Transverse colon (tissue), 4 donors: Measurements from ENCODE around the gene C1QTNF9. TPM values are rescaled to one million over a fixed set of nuclear protein-coding genes. Genes with fewer than 3 reads are reported as not detected.

Experiments
- DNase-seq: peaks from one replicate; pipeline ENCODE4 v3.0.0-alpha.2; 2019
- H3K27ac ChIP-seq, 4 donors: fragments of 200-600 bp; sonication (generic); 2 replicates each; pipeline ENCODE4 v1.5.1; 2016 to 2018; ENCODE audit warnings: inconsistent platforms in 4 of 4
- H3K27me3 ChIP-seq: fragments of 200-600 bp; sonication (generic); 2 replicates; pipeline ENCODE4 v1.5.1; 2017; ENCODE audit warnings: inconsistent platforms
- H3K36me3 ChIP-seq, 4 donors: fragments of 200-600 bp; sonication (generic); 2 replicates each; pipeline ENCODE4 v1.5.1; 2017 to 2019; ENCODE audit warnings: inconsistent platforms in 4 of 4
- H3K4me1 ChIP-seq, 4 donors: fragments of 200-600 bp; sonication (generic); 2 replicates each; pipeline ENCODE4 v1.5.1; 2017 to 2020; ENCODE audit warnings: inconsistent platforms in 4 of 4
- H3K4me3 ChIP-seq, 4 donors: fragments of 200-600 bp; sonication (generic); 1 replicate in 1 of 4; 2 replicates in 3 of 4; pipeline versions ENCODE4 v1.5.1 to v1.6.1; 2017 to 2019; ENCODE audit warnings: inconsistent platforms in 4 of 4
- H3K9me3 ChIP-seq, 2 donors: fragments of 200-600 bp; sonication (generic); 2 replicates each; pipeline ENCODE4 v1.5.1; 2017 to 2019; ENCODE audit warnings: inconsistent platforms in 2 of 2
- EP300 ChIP-seq: sonication (generic); formaldehyde crosslinking; IDR thresholded peaks from one replicate; pipeline ENCODE4 v1.6.1; 2017; ENCODE audit warnings: antibody characterized with exemption, low read depth
- POLR2A ChIP-seq: fragments of 450-650 bp; IDR thresholded peaks from one replicate; pipeline ENCODE4 v1.6.1; 2016; ENCODE audit warnings: antibody characterized with exemption, mild to moderate bottlenecking, moderate library complexity
- POLR2AphosphoS5 ChIP-seq, 3 donors: sonication (generic); formaldehyde crosslinking; IDR thresholded peaks; one replicate each; pipeline ENCODE4 v1.6.1; 2016; ENCODE audit warnings: antibody characterized with exemption in 3 of 3
- WGBS, 2 donors: methylation state at CpG; one replicate each; pipeline ENCODE4 v1.1.5; 2018; ENCODE audit warnings: low coverage in 1 of 2; 5-methylcytosine and 5-hydroxymethylcytosine counted together
- in situ Hi-C, 4 donors: fragments of 200-750 bp; cut with MboI; loops; one replicate each; pipeline versions ENCODE4 v1.15.0 to v1.15.1; 2017; ENCODE audit warnings: low sequenced_read_pairs in 3 of 4, low pct_ligation_motif_present in 1 of 4, low pct_unique_long_range_greater_than_20kb in 1 of 4
- intact Hi-C: fragments of 100-400 bp; cut with DNase I; formaldehyde crosslinking; loops from one replicate; pipeline ENCODE4 v1.15.1; 2023; ENCODE audit warnings: low total_unique reads
- total RNA-seq, 4 donors: library from RNA; depleted of rRNA; stranded (reverse); fragments of >200 nt; gene quantifications; one replicate each; pipeline ENCODE4 v1.1.0, GENCODE V29; 2016
- TF ChIP-seq, protein P1 (sequence below), 5 experiments: fragments of 200-600 bp in 3 of 5; fragments of 450-650 bp in 2 of 5; sonication (generic) in 3 of 5; IDR thresholded peaks; 1 replicate in 2 of 5; 2 replicates in 3 of 5; pipeline ENCODE4 v1.5.1; 2016 to 2017; ENCODE audit warnings: antibody characterized with exemption in 5 of 5, inconsistent platforms in 3 of 5, mild to moderate bottlenecking in 2 of 5, moderate library complexity in 1 of 5

Gene C1QTNF9
- total RNA-seq, 4 donors from 2014 or later = 0.48 TPM; not detected in 3

DNA sequence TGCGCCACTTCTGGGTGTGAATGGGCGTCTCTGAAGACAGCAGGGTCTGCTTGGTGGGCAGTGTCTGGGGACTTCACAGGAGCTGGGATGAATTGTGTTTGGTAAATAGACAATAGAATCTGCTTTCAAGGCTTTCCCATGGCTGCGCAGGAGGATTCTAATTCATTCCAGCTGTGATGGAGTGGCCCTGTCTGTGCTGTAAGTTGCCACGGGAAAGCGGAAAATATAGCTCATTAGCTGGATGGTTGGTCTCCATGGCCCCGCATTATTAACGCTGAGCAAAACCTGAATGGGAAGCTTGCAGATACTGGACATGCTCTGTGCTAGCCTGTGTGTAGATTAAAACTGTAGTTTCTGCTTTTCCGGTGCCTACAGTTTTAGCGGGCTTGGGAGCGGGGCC is 15.6 kb upstream of the C1QTNF9 start:
- WGBS, 2 donors = 93 to 98% methylated on average over 6 to 10 of the region's 10 CpGs
- Histone ChIP-seq H3K4me1 (no peaks in the 10 kb centered on the region), H3K9me3 (no peaks in the 10 kb centered on the region), H3K36me3 (peaks cover 0 to 75% (median 32%) of the 10 kb centered on the region in 4 donors), H3K4me3 (no peak overlapping the region), H3K27ac (no peak overlapping the region), H3K27me3 (no peaks in the 10 kb centered on the region)
- no peak for TF ChIP-seq EP300
- no peak for TF ChIP-seq POLR2A
- TF ChIP-seq, protein P1, sequence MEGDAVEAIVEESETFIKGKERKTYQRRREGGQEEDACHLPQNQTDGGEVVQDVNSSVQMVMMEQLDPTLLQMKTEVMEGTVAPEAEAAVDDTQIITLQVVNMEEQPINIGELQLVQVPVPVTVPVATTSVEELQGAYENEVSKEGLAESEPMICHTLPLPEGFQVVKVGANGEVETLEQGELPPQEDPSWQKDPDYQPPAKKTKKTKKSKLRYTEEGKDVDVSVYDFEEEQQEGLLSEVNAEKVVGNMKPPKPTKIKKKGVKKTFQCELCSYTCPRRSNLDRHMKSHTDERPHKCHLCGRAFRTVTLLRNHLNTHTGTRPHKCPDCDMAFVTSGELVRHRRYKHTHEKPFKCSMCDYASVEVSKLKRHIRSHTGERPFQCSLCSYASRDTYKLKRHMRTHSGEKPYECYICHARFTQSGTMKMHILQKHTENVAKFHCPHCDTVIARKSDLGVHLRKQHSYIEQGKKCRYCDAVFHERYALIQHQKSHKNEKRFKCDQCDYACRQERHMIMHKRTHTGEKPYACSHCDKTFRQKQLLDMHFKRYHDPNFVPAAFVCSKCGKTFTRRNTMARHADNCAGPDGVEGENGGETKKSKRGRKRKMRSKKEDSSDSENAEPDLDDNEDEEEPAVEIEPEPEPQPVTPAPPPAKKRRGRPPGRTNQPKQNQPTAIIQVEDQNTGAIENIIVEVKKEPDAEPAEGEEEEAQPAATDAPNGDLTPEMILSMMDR (IDR thresholded peaks at IDR 0.05) = no peak
- no peak for TF ChIP-seq POLR2AphosphoS5 (IDR thresholded peaks at IDR 0.05)
- in situ Hi-C loops (loop anchor here in 1 of 4 donors (25.0 kb wide), 1 partner anchor 194 kb away; no protein-coding TSS in a partner anchor), intact Hi-C loops (no loop called here)
- no peak for DNase-seq

DNA sequence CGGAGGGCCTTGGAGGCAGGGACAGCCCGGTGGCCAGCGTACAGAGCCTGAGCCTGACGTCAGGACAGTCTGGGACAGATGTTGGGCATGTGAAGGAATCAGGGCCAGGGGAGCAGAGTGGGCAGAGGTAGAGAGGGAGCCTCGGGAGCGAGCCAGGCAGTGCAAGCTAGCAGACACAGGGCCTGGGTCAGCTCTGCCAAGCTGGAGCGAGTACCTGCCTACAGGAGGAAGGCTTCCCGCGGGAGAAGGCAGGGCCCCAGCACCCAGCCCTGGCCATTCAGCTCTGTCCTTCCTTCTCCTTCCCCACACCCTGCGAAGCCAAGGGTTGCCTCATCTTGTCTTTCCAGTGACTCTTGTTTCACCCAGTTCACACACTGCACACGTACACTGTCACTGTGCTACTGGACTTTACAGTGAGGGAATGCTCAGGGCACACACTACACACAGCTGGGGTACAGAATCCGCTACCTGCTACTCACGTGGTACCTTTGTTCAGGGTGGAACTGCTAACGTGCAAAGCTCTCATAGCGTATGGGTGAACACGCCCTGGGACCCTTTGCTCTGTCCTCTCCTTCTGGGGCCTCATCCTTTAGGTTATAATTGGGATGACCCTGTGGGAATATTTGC is 9.8 kb upstream of the C1QTNF9 start:
- peaks cover 0 to 61% (median 21%) of the 10 kb centered on the region in 4 donors for H3K36me3 ChIP-seq
- WGBS, 2 donors = 90 to 95% methylated on average over 6 to 16 of the region's 16 CpGs
- in situ Hi-C loops = loop anchor here in 1 of 4 donors (25.0 kb wide), 1 partner anchor 188 kb away; no protein-coding TSS in a partner anchor

DNA sequence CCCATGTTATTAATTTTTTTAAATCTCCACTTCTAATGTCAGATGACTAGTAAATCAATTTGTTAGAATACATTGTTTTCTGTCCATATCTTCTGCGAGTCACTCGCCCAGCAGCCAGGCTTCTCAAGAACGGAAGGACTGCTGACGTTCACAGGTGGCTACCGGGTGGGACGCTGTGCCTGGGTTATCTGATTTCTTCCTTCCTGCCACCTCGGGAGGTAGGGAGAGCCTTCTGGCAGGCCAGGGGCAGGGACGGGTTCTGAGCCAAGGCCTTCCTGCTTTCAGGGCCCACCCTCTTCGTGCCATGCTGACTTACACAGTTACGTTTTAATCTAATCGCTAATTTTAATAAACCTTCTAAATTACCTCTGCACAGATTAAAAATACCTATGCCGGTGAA is 7.9 kb upstream of the C1QTNF9 start:
- no peak for TF ChIP-seq POLR2A
- TF ChIP-seq EP300 = no peak
- TF ChIP-seq POLR2AphosphoS5 (IDR thresholded peaks at IDR 0.05) = no peak
- TF ChIP-seq, protein P1 (IDR thresholded peaks at IDR 0.05) = no peak
- in situ Hi-C loops (no loop called here), intact Hi-C loops (no loop called here)
- no peak for DNase-seq
- Histone ChIP-seq H3K27me3 (no peaks in the 10 kb centered on the region), H3K9me3 (no peaks in the 10 kb centered on the region), H3K27ac (no peak overlapping the region), H3K4me1 (no peaks in the 10 kb centered on the region), H3K4me3 (no peak overlapping the region), H3K36me3 (peaks cover 0 to 44% (median 15%) of the 10 kb centered on the region in 4 donors)
- WGBS, 2 donors = 86 to 89% methylated on average over 8 to 12 of the region's 12 CpGs

More for the DNA sequence above, 9.8 kb upstream of the C1QTNF9 start:
- TF ChIP-seq POLR2AphosphoS5 (IDR thresholded peaks at IDR 0.05) = no peak
- H3K4me3 ChIP-seq = no peak overlapping the region
- H3K27me3 ChIP-seq = no peaks in the 10 kb centered on the region
- no peaks in the 10 kb centered on the region for H3K9me3 ChIP-seq
- DNase-seq = no peak
- no peak overlapping the region for H3K27ac ChIP-seq
- no peaks in the 10 kb centered on the region for H3K4me1 ChIP-seq
- intact Hi-C loops = no loop called here

DNA sequence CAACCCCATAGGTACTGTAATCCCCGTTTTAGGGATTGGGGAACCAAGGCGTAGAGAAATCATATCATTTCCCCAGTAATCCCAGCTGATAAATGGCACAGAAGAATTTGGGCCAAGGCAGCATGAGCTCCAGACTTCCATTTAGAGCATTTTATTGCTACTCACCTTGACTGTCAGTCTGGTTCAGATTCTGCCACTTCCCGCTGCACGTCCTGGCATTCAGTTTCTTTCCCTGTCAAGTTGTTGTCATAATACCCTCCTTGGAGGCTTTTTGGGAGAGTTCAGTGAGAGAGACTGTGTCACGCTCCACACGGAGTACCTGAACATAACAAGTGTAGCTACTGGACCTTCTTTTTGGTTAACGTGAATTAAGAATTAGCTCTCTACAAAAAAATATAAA is 7.5 kb upstream of the C1QTNF9 start:
- H3K4me1 ChIP-seq = peaks cover 0 to 4% (median 2%) of the 10 kb centered on the region in 4 donors
- H3K27me3 ChIP-seq = no peaks in the 10 kb centered on the region
- H3K27ac ChIP-seq = no peak overlapping the region
- in situ Hi-C loops (no loop called here), intact Hi-C loops (no loop called here)
- TF ChIP-seq EP300 (no peak), POLR2AphosphoS5 (IDR thresholded peaks at IDR 0.05) (no peak), POLR2A (no peak)
- TF ChIP-seq, protein P1 (IDR thresholded peaks at IDR 0.05) = no peak
- WGBS, 2 donors = 89 to 98% methylated on average over 6 to 7 of the region's 7 CpGs
- H3K9me3 ChIP-seq = no peaks in the 10 kb centered on the region
- H3K36me3 ChIP-seq = peaks cover 0 to 39% (median 13%) of the 10 kb centered on the region in 4 donors
- H3K4me3 ChIP-seq = no peak overlapping the region
- DNase-seq = no peak
